HG03442 (cell line): ENCODE results near the gene TBC1D13.
"Not testable (repeated sequence)": the region's sequence is repeated elsewhere in the genome, so short reads cannot be mapped to it uniquely, and the experiment has no call there.

Experiments used
- ATAC-seq: cut with Tn5 transposase; IDR thresholded peaks from one replicate; pipeline ENCODE4 v1.9.1; 2021; ENCODE audit warnings: mild to moderate bottlenecking, moderate library complexity; ENCODE audit not compliant: unreplicated experiment

TBC1D13 gene

DNA sequence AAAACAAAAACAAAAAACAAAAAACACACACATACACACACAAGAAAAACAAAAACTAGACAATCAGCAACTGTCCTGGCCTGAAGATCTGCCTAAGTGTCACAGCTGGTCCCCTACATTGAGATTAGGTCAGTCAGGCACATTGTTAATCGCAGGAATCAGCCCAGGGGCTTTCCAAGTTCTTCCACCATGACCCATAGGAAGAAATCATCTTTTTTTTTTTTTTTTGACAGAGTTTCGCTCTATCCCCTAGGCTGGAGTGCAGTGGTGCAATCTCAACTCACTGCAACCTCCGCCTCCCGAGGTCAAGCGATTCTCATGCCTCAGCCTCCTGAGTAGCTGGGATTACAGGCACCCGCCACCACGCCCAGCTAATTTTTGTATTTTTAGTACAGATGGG, 56.1 kb downstream of the TBC1D13 start:
- ATAC-seq = not testable (repeated sequence)

DNA sequence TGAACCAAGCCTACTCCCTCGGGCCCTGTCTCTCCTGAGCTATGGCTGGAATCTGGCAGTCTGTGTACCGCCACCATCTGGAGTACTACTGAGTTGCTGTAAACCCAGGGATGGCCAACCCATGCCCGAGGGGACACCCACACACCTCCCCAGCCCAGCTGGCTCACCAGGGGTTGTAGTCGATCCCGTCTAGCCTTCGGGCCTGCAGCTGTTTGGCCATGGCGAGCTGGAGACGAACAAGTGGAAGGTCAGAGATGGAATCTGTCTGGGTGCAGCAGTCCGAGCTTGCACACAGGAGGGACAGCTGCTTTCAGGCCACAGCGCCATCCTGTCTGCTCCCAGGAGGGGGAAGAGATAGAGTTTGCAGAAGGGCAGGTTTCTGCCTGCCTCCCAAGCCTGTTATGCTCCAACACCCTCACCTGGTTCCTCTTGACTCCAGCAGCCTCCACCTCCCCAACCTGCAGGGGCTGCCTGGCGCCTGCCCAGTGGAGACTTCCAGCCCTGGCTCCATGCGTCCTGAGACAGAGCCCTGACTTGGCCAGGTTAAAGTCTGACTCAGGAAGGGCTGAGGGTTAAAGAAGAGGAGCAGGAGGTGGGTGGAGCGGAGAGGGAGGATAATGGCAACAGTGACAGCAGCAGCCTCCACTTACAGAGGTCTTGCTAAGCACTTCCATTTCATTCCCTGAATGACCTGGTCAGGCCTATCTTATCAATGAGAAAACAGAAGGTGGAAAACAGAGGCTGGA, 58.3 kb downstream of the TBC1D13 start:
- ATAC-seq = no peak

DNA sequence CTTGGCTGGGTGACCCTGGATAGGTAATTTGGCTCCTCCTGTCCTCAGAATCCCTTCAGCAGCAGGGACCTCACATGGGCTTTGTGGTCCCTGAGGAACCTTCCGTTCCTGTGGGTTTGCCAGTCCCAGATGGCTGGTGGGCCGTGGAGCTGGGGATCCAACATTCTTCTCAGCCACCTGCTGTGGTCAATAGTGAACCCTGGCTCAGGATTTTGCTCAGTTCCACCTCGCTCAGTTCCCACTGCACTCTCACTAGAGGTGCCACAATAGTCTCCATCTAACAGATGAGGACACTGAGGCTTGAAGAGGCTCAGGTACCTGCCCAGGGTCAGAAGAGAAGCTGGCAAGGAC, 59.6 kb downstream of the TBC1D13 start:
- no peak for ATAC-seq

DNA sequence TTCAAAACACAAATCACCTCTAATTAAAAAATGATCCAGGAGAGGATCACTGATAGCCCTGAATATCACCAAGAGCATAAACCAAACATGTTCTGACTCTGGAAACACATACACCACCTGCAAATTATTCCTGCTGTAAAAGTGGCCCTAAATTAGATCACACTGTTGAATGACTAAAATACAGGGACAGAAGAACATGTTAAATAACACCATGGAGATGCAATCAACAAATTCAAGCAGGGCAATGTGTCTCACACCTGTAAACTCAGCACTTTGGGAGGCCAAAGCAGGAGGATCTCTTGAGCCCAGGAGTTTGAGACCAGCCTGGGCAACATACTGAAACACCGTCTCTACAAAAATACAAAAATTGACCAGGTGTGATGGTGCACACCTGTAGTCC, 60.8 kb downstream of the TBC1D13 start:
- ATAC-seq = no peak

DNA sequence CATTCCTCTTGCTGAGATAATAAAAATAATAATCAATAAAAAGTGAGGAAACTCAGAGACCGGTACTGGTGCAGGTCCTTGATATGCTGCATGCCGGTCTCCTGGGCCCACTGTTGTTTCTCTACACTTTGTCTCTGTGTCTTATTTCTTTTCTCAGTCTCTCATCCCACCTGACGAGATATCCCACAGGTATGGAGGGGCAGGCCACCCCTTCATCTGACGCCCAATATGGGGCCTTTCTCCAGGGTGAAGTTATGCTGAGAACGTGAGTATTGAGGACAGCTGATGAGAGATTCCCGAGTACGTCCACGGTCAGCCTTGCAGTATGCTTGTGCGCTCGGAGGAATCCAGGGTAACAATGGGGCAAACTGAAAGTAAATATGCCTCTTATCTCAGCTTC, 64.0 kb downstream of the TBC1D13 start:
- ATAC-seq = not testable (repeated sequence)

DNA sequence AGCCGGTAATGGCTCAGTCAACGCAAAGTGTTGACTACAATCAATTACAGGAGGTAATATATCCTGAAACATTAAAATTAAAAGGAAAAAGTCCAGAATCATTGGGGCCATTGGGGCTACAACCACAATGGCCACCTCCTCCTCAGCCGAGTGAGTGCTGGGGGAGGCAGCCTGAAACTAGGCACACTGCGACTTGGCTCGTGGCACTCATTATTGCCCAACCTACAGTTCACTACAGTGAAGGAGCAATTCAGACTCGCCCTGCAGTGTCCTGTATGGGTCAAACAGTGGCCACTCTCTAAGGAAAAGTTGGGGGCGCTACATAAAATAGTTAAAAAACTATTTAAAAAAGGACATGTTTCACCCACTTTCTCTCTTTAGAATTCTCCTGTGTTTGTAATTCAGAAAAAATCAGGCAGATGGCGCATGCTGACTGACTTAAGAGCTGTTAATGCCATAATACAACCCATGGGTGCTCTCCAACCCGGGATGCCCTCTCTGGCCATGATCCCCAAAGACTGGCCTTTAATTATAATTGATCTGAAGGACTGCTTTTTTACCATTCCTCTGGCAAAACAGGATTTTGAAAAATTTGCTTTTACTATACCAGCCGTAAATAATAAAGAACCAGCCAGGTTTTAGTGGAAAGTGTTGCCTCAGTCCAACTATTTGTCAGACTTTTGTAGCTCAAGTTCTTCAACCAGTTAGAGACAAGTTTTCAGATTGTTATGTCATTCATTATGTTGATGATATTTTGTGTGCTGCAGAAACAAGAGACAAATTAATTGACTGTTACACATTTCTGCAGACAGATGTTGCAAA, 64.9 kb downstream of the TBC1D13 start:
- ATAC-seq = not testable (repeated sequence)

DNA sequence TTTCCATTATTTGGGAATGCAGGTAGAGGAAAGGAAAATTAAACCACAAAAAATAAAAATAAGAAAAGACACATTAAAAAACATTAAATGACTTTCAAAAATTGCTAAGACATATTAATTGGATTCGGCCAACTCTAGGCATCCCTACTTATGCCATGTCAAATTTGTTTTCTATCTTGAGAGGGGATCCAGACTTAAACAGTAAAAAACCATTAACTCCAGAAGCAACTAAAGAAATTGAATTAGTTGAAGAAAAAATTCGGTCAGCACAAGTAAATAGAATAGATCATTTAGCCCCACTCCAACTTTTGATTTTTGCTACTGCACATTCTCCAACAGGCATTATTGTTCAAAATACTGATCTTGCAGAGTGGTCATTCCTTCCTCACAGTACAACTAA, 65.6 kb downstream of the TBC1D13 start:
- ATAC-seq = not testable (repeated sequence)

DNA sequence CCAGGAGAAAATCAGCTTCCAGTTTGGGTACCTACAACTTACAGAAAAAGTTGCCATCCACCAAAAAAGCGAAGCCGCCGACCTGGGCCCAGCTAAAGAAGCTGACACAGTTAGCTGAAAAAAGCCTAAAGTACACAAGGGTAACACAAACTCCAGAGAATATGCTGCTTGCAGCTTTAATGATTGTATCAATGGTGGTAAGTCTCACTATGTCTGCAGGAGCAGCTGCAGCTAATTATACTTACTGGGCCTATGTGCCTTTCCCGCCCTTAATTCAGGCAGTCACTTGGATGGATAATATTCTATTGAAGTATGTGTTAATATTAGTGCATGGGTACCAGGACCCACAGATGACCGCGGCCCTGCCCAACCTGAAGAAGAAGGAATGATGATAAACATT, 67.4 kb downstream of the TBC1D13 start:
- ATAC-seq = not testable (repeated sequence)

DNA sequence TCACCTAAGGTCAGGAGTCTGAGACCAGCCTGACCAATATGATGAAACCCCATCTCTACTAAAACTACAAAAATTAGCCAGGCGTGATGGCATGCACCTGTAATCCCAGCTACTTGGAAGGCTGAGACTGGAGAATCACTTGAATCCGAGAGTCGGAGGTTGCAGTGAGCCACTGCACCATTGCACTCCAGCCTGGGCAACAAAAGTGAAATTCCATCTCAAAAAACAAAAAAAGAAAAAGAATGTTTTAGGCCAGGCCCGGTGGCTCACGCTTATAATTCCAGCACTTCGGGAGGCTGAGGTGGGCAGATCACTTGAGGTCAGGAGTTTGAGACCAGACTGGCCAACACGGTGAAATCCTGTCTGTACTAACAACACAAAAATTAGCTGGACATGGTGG, 71.4 kb downstream of the TBC1D13 start:
- ATAC-seq = not testable (repeated sequence)
